Measurements from ENCODE around the gene ARPC1B.
"Not testable (repeated sequence)": the region's sequence is repeated elsewhere in the genome, so short reads cannot be mapped to it uniquely, and the experiment has no call there.

Gene ARPC1B

GRCh38 chr7:99368750-99369389, 5.7 kb upstream of the ARPC1B start:
- DNase-seq (ENCODE audit: low spot score), result no peak

- DNase-seq (ENCODE audit: low spot score), result no peak
These were observed 4.7 kb upstream of the ARPC1B start for GRCh38 chr7:99369767-99370391.

GRCh38 chr7:99371376-99371920, 3.1 kb upstream of the ARPC1B start:
- DNase-seq (ENCODE audit: low spot score), result no peak

GRCh38 chr7:99372275-99373090, 2.0 kb upstream of the ARPC1B start:
- no peak for DNase-seq (ENCODE audit: low spot score)

GRCh38 chr7:99373091-99374066, 1.2 kb upstream of the ARPC1B start:
- no peak for DNase-seq (ENCODE audit: low spot score)

GRCh38 chr7:99375070-99375807, 709 bp downstream of the ARPC1B start:
- peak; percentile 82 for DNase-seq (ENCODE audit: low spot score)

GRCh38 chr7:99379043-99379577, 4.6 kb downstream of the ARPC1B start:
- DNase-seq (ENCODE audit: low spot score), result no peak

- not testable (repeated sequence) for DNase-seq (ENCODE audit: low spot score)
These were observed 5.1 kb downstream of the ARPC1B start for GRCh38 chr7:99379693-99380031.

- DNase-seq (ENCODE audit: low spot score), result no peak
These were observed 5.7 kb downstream of the ARPC1B start for GRCh38 chr7:99380032-99380822.

GRCh38 chr7:99380823-99381663, 6.5 kb downstream of the ARPC1B start:
- no peak for DNase-seq (ENCODE audit: low spot score)

- no peak for DNase-seq (ENCODE audit: low spot score)
These were observed 7.1 kb downstream of the ARPC1B start for GRCh38 chr7:99381664-99382075.

GRCh38 chr7:99383203-99383602, 8.7 kb downstream of the ARPC1B start:
- no peak for DNase-seq (ENCODE audit: low spot score)

- DNase-seq (ENCODE audit: low spot score), result no peak
These were observed 9.4 kb downstream of the ARPC1B start for GRCh38 chr7:99383791-99384370.

- DNase-seq (ENCODE audit: low spot score), result no peak
These were observed 10.0 kb downstream of the ARPC1B start for GRCh38 chr7:99384523-99384922.

GRCh38 chr7:99385564-99385963, 11.0 kb downstream of the ARPC1B start:
- no peak for DNase-seq (ENCODE audit: low spot score)

GRCh38 chr7:99386584-99387238, 12.2 kb downstream of the ARPC1B start:
- peak; percentile 66 for DNase-seq (ENCODE audit: low spot score)

- DNase-seq (ENCODE audit: low spot score), result not testable (repeated sequence)
These were observed 12.7 kb downstream of the ARPC1B start for GRCh38 chr7:99387239-99387635.

GRCh38 chr7:99387912-99388311, 13.4 kb downstream of the ARPC1B start:
- no peak for DNase-seq (ENCODE audit: low spot score)
